GM10248 (cell line): ENCODE results near the gene IQCK.

ENCODE experiments used
- CTCF ChIA-PET: fragments of 300-600 bp; sonication (Branson Sonifier 250); formaldehyde crosslinking; extraction: SDS; loops from one replicate; lab custom pipeline; 2021; ENCODE audit warnings: antibody characterized with exemption; lab: Yijun Ruan, JAX
- POLR2A ChIA-PET: fragments of 350-650 bp; sonication (Branson Sonifier 250); formaldehyde crosslinking; extraction: SDS; loops from one replicate; lab custom pipeline; 2020; ENCODE audit warnings: antibody characterized with exemption; lab: Yijun Ruan, JAX
- DNase-seq: peaks from one replicate; pipeline ENCODE4 v3.0.0; 2012; ENCODE audit errors: extremely low spot score
- CTCF ChIP-seq: IDR thresholded peaks from 2 replicates; pipeline ENCODE4 v1.5.1; 2012; ENCODE audit warnings: mild to moderate bottlenecking, low read depth; ENCODE audit errors: extremely low read depth, missing control alignments, control extremely low read depth

The IQCK gene

GRCh38 chr16:19882186-19882585 is 164.1 kb downstream of the IQCK start:
- no peak for DNase-seq
- POLR2A ChIA-PET: no interaction called here
- CTCF ChIA-PET: interaction anchor here (1.6 kb wide), 1 partner anchor 326 kb away, joined by 5 read pairs; the partner anchor contains the start of gene VPS35L
- no peak for TF ChIP-seq CTCF

- no peak for TF ChIP-seq CTCF
- DNase-seq: no peak
- ChIA-PET POLR2A (no interaction called here), CTCF (interaction anchor here (1.6 kb wide), 1 partner anchor 327 kb away, joined by 5 read pairs; the partner anchor contains the start of gene VPS35L)
These were observed 164.6 kb downstream of the IQCK start for GRCh38 chr16:19882646-19883045.

- CTCF ChIA-PET: interaction anchor here (0.9 to 1.4 kb wide), 3 partner anchors 9 to 327 kb away, joined by 3 to 9 read pairs (median 5); partner anchors contain the start of gene VPS35L
- no peak for TF ChIP-seq CTCF
- DNase-seq: no peak
- POLR2A ChIA-PET: no interaction called here
These were observed 165.4 kb downstream of the IQCK start for GRCh38 chr16:19883296-19883965.

- POLR2A ChIA-PET: no interaction called here
- CTCF ChIA-PET: interaction anchor here (0.8 to 1.4 kb wide), 5 partner anchors 10 to 328 kb away, joined by 3 to 9 read pairs (median 3); partner anchors contain the start of gene VPS35L
- DNase-seq: no peak
- no peak for TF ChIP-seq CTCF
These were observed 166.0 kb downstream of the IQCK start for GRCh38 chr16:19883966-19884485.

- POLR2A ChIA-PET: no interaction called here
- DNase-seq: peak; percentile 61
These were observed 166.8 kb downstream of the IQCK start, which contains the start of gene GPRC5B for GRCh38 chr16:19884611-19885450. TSS of gene GPRC5B (minus strand) at chr16:19884848. CDS start at chr16:19872845, 12,003 bp downstream.

More at GRCh38 chr16:19884611-19885450, 166.8 kb downstream of the IQCK start, which contains the start of gene GPRC5B:
- CTCF ChIA-PET: interaction anchor here (0.8 to 4.9 kb wide), 8 partner anchors 7 to 329 kb away, joined by 3 to 65 read pairs (median 4); partner anchors contain the start of gene VPS35L
- TF ChIP-seq CTCF: peak; percentile 33
